HG02970 (cell line): ENCODE results near the gene NPR2.

Source experiments
- ATAC-seq: cut with Tn5 transposase; IDR thresholded peaks from one replicate; pipeline ENCODE4 v1.9.1; 2021; ENCODE audit warnings: mild to moderate bottlenecking, moderate library complexity, moderate number of reproducible peaks; ENCODE audit not compliant: unreplicated experiment, low FRiP score

The NPR2 gene

DNA sequence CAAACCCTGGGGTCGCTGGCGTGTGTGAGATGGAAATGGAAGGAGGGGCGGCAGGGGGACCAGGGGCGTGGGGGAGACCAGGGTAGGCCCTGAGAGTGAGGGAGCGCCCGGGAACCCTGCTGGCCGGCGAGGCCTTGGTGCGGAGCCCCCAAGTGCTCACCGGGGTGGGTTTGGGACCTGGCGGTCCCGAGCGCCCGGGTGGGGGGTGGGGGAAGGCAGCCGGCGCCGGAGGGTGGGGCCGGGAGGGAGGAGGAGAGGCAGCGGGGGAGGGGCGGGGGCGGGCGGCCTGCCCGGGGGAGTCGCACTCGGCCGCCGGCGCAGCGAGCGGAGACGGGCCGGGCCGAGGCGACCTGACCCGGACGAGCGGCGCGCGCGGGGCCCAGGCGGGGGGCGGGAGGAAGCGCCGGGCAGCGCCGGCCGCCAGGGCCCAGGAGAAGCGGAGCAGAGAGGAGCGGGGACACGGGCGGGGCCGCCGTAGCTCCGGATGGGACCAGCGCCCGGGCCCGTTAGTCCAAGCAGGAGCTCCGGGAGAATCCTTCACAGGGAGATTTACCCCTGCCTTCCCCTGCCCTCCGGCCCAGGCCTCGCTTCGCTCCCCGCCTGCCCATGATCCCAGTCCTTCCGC lies at the start of gene NPR2:
NPR2 (plus strand) TSS at position 295 of the 625 bp plus-strand sequence. CDS start 818 bp downstream, outside the sequence.
- no peak for ATAC-seq

DNA sequence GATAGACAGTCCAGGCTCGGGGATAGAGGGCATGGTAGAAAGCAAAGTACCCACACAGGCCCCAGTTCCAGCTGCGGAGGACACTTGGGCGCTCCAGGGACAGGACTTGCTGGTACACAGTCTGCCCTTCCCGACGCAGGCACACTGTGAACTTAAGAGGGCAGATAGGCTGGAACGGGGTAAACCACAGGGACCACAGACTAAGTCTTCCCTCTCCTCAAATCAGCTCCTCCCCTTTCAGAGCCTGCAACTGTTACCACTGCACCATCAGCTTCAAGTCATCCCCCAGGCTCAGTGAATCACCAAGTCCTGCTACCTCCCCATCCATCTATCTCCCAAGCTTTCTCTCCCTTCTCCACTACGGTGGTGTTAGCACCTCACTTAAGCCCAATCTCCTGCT lies 49.7 kb upstream of the NPR2 start:
- no peak for ATAC-seq

- no peak for ATAC-seq
Measured at GRCh38 chr9:35743452-35743851, 47.9 kb upstream of the NPR2 start.

GRCh38 chr9:35743880-35744518 lies 47.4 kb upstream of the NPR2 start:
- ATAC-seq, result no peak

DNA sequence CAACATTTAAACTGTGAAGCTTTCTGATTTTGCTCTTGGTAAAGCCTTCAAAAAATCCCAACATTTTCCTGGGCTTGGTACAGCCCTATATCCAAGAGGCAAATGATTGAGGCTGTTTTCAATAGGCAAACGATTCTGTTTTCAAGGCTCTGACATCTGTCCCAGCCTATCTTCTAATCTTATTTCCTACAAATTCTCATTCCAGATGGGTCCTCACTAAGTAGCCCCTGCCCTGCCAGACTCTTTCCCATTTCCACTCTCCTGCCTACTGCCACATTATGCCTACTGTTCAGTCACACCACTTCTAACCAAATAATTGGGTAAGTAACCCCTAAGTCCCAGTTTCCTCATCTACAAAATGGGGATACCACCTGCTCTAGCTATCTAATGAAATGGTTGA lies 45.8 kb upstream of the NPR2 start:
- no peak for ATAC-seq

DNA sequence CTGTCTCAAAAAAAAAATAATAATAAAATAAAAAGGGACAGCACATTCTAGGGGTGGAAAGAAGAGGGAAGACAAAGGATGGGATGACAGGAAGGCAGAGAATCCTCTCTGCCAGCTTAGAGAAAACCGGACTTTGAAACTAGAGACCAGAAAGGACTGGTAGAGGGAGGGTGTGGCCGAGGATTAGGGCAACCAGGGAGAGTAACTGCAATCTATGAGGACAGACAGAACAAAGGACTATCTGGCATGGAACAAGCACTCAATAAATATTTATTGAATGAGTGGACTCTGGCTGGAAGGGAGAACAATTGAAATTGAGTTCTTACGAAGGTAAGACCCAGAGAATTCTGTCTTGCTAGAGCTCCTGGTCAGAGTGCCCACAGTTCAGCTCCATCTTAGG lies 44.8 kb upstream of the NPR2 start:
- ATAC-seq, result no peak

- no peak for ATAC-seq
Measured at GRCh38 chr9:35748242-35748857, 43.0 kb upstream of the NPR2 start.

GRCh38 chr9:35748858-35749514 lies 42.4 kb upstream of the NPR2 start, which contains the start of the genes GBA2 and RGP1:
Gene GBA2 (minus strand): TSS chr9:35749228. CDS start chr9:35748704, 524 bp downstream.
Gene RGP1 (plus strand): TSS chr9:35749287. CDS start chr9:35749756, 469 bp downstream.
- peak; percentile 67 for ATAC-seq

- peak; percentile 23 for ATAC-seq
Measured at GRCh38 chr9:35749515-35750255, 41.7 kb upstream of the NPR2 start.

GRCh38 chr9:35750256-35750531 lies 41.2 kb upstream of the NPR2 start:
- no peak for ATAC-seq

DNA sequence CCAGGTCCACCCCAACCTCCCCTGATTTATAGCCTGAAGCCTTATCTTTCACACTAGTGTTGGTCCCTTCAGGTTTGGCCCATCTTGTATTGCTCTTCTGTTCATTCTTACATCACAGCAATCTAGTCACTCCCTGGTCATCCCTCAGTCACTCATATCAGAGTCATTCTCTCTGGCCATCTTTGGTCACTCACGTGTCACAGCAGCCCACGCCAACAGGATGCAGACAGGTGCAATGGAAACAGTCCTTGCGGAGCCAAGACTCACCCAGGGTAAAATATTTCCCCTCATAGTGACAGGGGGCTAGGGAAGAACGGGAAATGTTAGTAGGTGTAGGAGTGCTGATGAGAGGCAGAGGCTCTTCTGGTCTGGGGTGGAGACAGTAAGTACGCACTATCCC lies 37.9 kb upstream of the NPR2 start:
- ATAC-seq, result no peak

- ATAC-seq, result no peak
Measured at GRCh38 chr9:35754264-35754663, 37.1 kb upstream of the NPR2 start, which contains the start of gene MSMP. Gene MSMP (minus strand): TSS chr9:35754276. CDS start chr9:35754129, 147 bp downstream.

GRCh38 chr9:35755071-35755470 lies 36.3 kb upstream of the NPR2 start:
- no peak for ATAC-seq

GRCh38 chr9:35756275-35757225 lies 34.8 kb upstream of the NPR2 start:
- peak; percentile 66 for ATAC-seq

DNA sequence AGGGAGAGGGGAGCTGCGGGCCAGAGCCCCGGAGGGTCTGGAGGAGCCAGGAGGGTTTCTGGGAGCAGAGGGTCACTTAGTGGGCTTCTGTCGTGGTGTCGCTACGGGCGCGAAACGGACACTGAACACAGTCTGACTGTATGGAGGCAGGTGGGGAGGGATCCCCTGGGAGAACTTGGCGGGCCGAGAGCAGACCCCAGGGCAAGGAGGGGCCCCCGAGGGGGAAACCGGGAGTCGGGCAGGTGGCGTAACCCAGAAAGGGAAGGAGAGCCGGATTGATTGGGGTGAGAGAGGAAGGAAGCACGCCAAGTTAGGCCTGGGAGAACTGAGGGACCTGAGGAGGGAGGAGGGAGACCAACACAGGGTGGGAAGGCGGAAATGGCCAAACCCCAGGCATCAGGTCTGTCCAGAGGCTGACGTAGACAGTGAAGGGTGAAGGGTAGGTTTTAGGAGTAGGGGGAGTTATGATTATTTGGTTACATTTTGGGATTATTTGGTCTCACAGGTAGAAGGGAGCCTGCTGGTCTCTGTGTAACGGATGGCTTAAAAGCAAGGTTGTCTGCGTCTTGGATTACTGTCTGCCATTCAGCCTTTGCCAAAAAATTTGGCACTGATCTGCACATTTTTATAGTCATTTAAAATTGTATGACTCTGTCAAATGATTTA lies 34.0 kb upstream of the NPR2 start:
- ATAC-seq, result peak; percentile 46

- no peak for ATAC-seq
Measured at GRCh38 chr9:35757892-35758275, 33.5 kb upstream of the NPR2 start.

- no peak for ATAC-seq
Measured at GRCh38 chr9:35758475-35759050, 32.8 kb upstream of the NPR2 start.

- no peak for ATAC-seq
Measured at GRCh38 chr9:35759795-35760194, 31.6 kb upstream of the NPR2 start.

- ATAC-seq, result no peak
Measured at GRCh38 chr9:35760651-35761050, 30.7 kb upstream of the NPR2 start.
